H9 (cell line): ENCODE results near the gene ENTPD1. TPM values are rescaled to one million over a fixed set of nuclear protein-coding genes. Genes with fewer than 3 reads are reported as not detected.

Experiments
- DNase-seq: peaks from one replicate; pipeline ENCODE4 v3.0.0-alpha.2; 2017
- H2AFZ ChIP-seq: one replicate; pipeline ENCODE4 v1.6.1; 2013; ENCODE audit warnings: mild to moderate bottlenecking, low read length, control low read depth, moderate library complexity
- H2AK5ac ChIP-seq: 2 replicates; pipeline ENCODE4 v1.6.1; 2013; ENCODE audit warnings: low read length, control low read depth, mixed read lengths; ENCODE audit not compliant: insufficient read length
- H2BK120ac ChIP-seq: one replicate; pipeline ENCODE4 v1.6.1; 2013; ENCODE audit warnings: low read depth, mild to moderate bottlenecking, low read length, control low read depth, inconsistent platforms; ENCODE audit not compliant: poor library complexity, severe bottlenecking
- H2BK12ac ChIP-seq: 2 replicates; pipeline ENCODE4 v1.6.1; 2013; ENCODE audit warnings: low read length, control low read depth, mixed read lengths, low read depth; ENCODE audit not compliant: insufficient read length
- H2BK15ac ChIP-seq: 2 replicates; pipeline ENCODE4 v1.6.1; 2013; ENCODE audit warnings: low read depth, low read length, control low read depth
- H2BK20ac ChIP-seq: one replicate; pipeline ENCODE4 v1.6.1; 2013; ENCODE audit warnings: low read depth, mild to moderate bottlenecking, low read length, control low read depth, inconsistent platforms; ENCODE audit not compliant: poor library complexity, severe bottlenecking
- H2BK5ac ChIP-seq: 2 replicates; pipeline ENCODE4 v1.6.1; 2013; ENCODE audit warnings: low read length, control low read depth, mixed read lengths; ENCODE audit not compliant: insufficient read length
- H3K14ac ChIP-seq: 2 replicates; pipeline ENCODE4 v1.6.1; 2013; ENCODE audit warnings: low read length, control low read depth; ENCODE audit not compliant: insufficient read depth
- H3K18ac ChIP-seq: 2 replicates; pipeline ENCODE4 v1.6.1; 2013; ENCODE audit warnings: low read depth, mild to moderate bottlenecking, mixed read lengths, low read length, control low read depth; ENCODE audit not compliant: insufficient read length
- H3K23ac ChIP-seq: 2 replicates; pipeline ENCODE4 v1.6.1; 2013; ENCODE audit warnings: low read length, control low read depth, mixed read lengths, low read depth; ENCODE audit not compliant: insufficient read length
- H3K23me2 ChIP-seq: 2 replicates; pipeline ENCODE4 v1.6.1; 2013; ENCODE audit warnings: low read depth, mild to moderate bottlenecking, mixed read lengths, low read length, control low read depth; ENCODE audit not compliant: insufficient read length, poor library complexity, severe bottlenecking
- H3K27ac ChIP-seq: 2 replicates; pipeline ENCODE4 v1.5.1; 2013; ENCODE audit warnings: low read length, control low read depth, mixed read lengths, low read depth; ENCODE audit not compliant: insufficient read length
- H3K27me3 ChIP-seq: 2 replicates; pipeline ENCODE4 v1.6.1; 2013; ENCODE audit warnings: low read length, control low read depth, inconsistent platforms; ENCODE audit not compliant: insufficient read depth
- H3K4ac ChIP-seq: 2 replicates; pipeline ENCODE4 v1.6.1; 2013; ENCODE audit warnings: low read depth, mild to moderate bottlenecking, control low read depth, inconsistent platforms, low read length, moderate library complexity
- H3K4me1 ChIP-seq: 2 replicates; pipeline ENCODE4 v1.6.1; 2013; ENCODE audit warnings: low read length, control low read depth, inconsistent platforms; ENCODE audit not compliant: insufficient read depth
- H3K4me2 ChIP-seq: 2 replicates; pipeline ENCODE4 v1.6.1; 2013; ENCODE audit warnings: low read length, control low read depth, mixed read lengths; ENCODE audit not compliant: insufficient read length, insufficient read depth
- H3K56ac ChIP-seq: 2 replicates; pipeline ENCODE4 v1.6.1; 2013; ENCODE audit warnings: low read depth, mild to moderate bottlenecking, mixed read lengths, low read length, control low read depth; ENCODE audit not compliant: insufficient read length
- H3K79me1 ChIP-seq: 2 replicates; pipeline ENCODE4 v1.6.1; 2013; ENCODE audit warnings: low read depth, mild to moderate bottlenecking, moderate library complexity, low read length, control low read depth, inconsistent platforms; ENCODE audit not compliant: insufficient read depth, poor library complexity, severe bottlenecking
- H3K79me2 ChIP-seq: 2 replicates; pipeline ENCODE4 v1.6.1; 2013; ENCODE audit warnings: low read length, control low read depth, inconsistent platforms; ENCODE audit not compliant: insufficient read depth
- H3K9ac ChIP-seq: 2 replicates; pipeline ENCODE4 v1.6.1; 2013; ENCODE audit warnings: low read length, control low read depth, mixed read lengths; ENCODE audit not compliant: insufficient read length; ENCODE audit errors: extremely low read depth
- H3K9me3 ChIP-seq: one replicate; pipeline ENCODE4 v1.6.1; 2013; ENCODE audit warnings: low read depth, low read length, inconsistent platforms; ENCODE audit not compliant: control insufficient read depth
- H3T11ph ChIP-seq: one replicate; pipeline ENCODE4 v1.6.1; 2013; ENCODE audit warnings: mild to moderate bottlenecking, low read length, control low read depth, inconsistent platforms
- H4K20me1 ChIP-seq: one replicate; pipeline ENCODE4 v1.6.1; 2013; ENCODE audit not compliant: control insufficient read depth, insufficient read length, insufficient read depth
- H4K5ac ChIP-seq: 2 replicates; pipeline ENCODE4 v1.6.1; 2013; ENCODE audit warnings: low read depth, mild to moderate bottlenecking, mixed read lengths, low read length, control low read depth; ENCODE audit not compliant: insufficient read length
- H4K8ac ChIP-seq: replicated peaks from 2 replicates; pipeline ENCODE4 v1.6.1; 2013; ENCODE audit warnings: low read length, control low read depth, mixed read lengths, low read depth; ENCODE audit not compliant: insufficient read length
- H4K91ac ChIP-seq: 2 replicates; pipeline ENCODE4 v1.6.1; 2013; ENCODE audit warnings: low read depth, mild to moderate bottlenecking, moderate library complexity, mixed read lengths, low read length, control low read depth; ENCODE audit not compliant: insufficient read length
- H3K27ac Mint-ChIP-seq, 3 experiments: 2 replicates in 2 of 3; 3 replicates in 1 of 3; pipeline ENCODE4 v1.8.0; 2020 to 2021; ENCODE audit warnings: mixed read lengths in 3 of 3, mild to moderate bottlenecking in 1 of 3, moderate library complexity in 1 of 3
- H3K27me3 Mint-ChIP-seq: 2 replicates; pipeline ENCODE4 v1.8.0; 2021; ENCODE audit warnings: low read depth, mild to moderate bottlenecking, moderate library complexity, mixed read lengths
- H3K36me3 Mint-ChIP-seq, 3 experiments: 2 replicates in 2 of 3; 3 replicates in 1 of 3; pipeline ENCODE4 v1.8.0; 2020 to 2021; ENCODE audit warnings: low read depth in 3 of 3, mixed read lengths in 3 of 3; ENCODE audit not compliant: insufficient read depth in 1 of 3
- H3K4me1 Mint-ChIP-seq, 2 experiments: 2 replicates each; pipeline ENCODE4 v1.8.0; 2020; ENCODE audit warnings: mixed read lengths in 2 of 2
- H3K4me3 Mint-ChIP-seq, 2 experiments: 2 replicates in 1 of 2; 3 replicates in 1 of 2; pipeline ENCODE4 v1.8.0; 2020 to 2021; ENCODE audit warnings: mild to moderate bottlenecking in 2 of 2, mixed read lengths in 2 of 2, moderate library complexity in 1 of 2
- H3K9me3 Mint-ChIP-seq, 2 experiments: 2 replicates in 1 of 2; 3 replicates in 1 of 2; pipeline ENCODE4 v1.8.0; 2020; ENCODE audit warnings: mild to moderate bottlenecking in 2 of 2, mixed read lengths in 2 of 2, moderate library complexity in 1 of 2
- CTCF ChIP-seq: fragments of 200-600 bp; sonication (generic); conservative IDR thresholded peaks from 3 replicates; pipeline ENCODE4 v1.8.0; 2021; ENCODE audit warnings: antibody characterized with exemption, mild to moderate bottlenecking
- WGBS: extraction: QIAGEN DNeasy Blood & Tissue Kit; methylation state at CpG from one replicate; pipeline ENCODE4 v1.1.7; 2013; ENCODE audit warnings: missing lambda C conversion rate, low lambda C conversion rate, mixed read lengths; ENCODE audit not compliant: insufficient read length; ENCODE audit errors: extremely low coverage; 5-methylcytosine and 5-hydroxymethylcytosine counted together
- total RNA-seq: library from RNA; stranded (reverse); gene quantifications from 2 replicates; pipeline ENCODE4 v1.2.1, GENCODE V29; 2021

ENTPD1 gene
- total RNA-seq, 1 experiment from 2014 or later: 1.9 TPM

GRCh38 chr10:95742962-95743535 is 12.9 kb upstream of the ENTPD1 start:
- Histone ChIP-seq H3K14ac (no peak overlapping the region), H3K9me3 (no peaks in the 10 kb centered on the region), H3K9ac (no peak overlapping the region), H3K23me2 (no peaks in the 10 kb centered on the region), H2AFZ (no peak overlapping the region), H3T11ph (no peak overlapping the region), H2BK15ac (no peak overlapping the region), H4K20me1 (no peaks in the 10 kb centered on the region), H4K91ac (no peak overlapping the region), H3K79me1 (no peaks in the 10 kb centered on the region), H3K4ac (no peak overlapping the region), H3K23ac (no peak overlapping the region), H3K27me3 (no peaks in the 10 kb centered on the region), H2BK12ac (no peak overlapping the region), H3K27ac (no peak overlapping the region), H3K4me1 (peaks cover 5% of the 10 kb centered on the region; the same call in 1 of the 2 replicates), H2BK5ac (no peak overlapping the region), H4K8ac (no peak overlapping the region), H2AK5ac (no peak overlapping the region), H4K5ac (no peak overlapping the region), H3K4me2 (no peak overlapping the region), H3K56ac (no peak overlapping the region), H2BK120ac (no peak overlapping the region), H2BK20ac (no peak overlapping the region), H3K79me2 (no peaks in the 10 kb centered on the region), H3K18ac (no peak overlapping the region)
- Mint-ChIP-seq H3K4me3 (no peak overlapping the region), H3K27ac (no peak overlapping the region), H3K36me3 (no peaks in the 10 kb centered on the region; a peak in 1 of 7 replicates), H3K27me3 (no peaks in the 10 kb centered on the region), H3K9me3 (no peaks in the 10 kb centered on the region; a peak in 2 of 5 replicates), H3K4me1 (peaks cover 12 to 15% of the 10 kb centered on the region in 2 experiments)
- no peak for TF ChIP-seq CTCF
- DNase-seq: no peak
- no CpG with 5 or more reads among the region's 2 CpGs for WGBS
